GM12878 (cell line): ENCODE data around the gene RAB44. TPM values are rescaled to one million over a fixed set of nuclear protein-coding genes. Genes with fewer than 3 reads are reported as not detected.

ENCODE experiments used
- ATAC-seq: fragments of 200-7000 bp; cut with Tn5 transposase; 3 replicates; pipeline ENCODE4 v1.9.1; 2020; ENCODE audit warnings: mild to moderate bottlenecking, moderate library complexity
- BruUV-seq: library from RNA; stranded (reverse); fragments of 400-500 nt; replicated peaks from 2 replicates; lab custom pipeline; 2021; lab: Mats Ljungman, UMichigan
- CTCF ChIA-PET: fragments of 300-600 bp; sonication (Branson Sonifier 250); formaldehyde crosslinking; extraction: SDS; loops from one replicate; lab custom pipeline; 2021; ENCODE audit warnings: inconsistent platforms; lab: Yijun Ruan, JAX
- POLR2A ChIA-PET: fragments of 350-600 bp; formaldehyde crosslinking; extraction: SDS; loops from one replicate; lab custom pipeline; 2021; ENCODE audit warnings: inconsistent platforms; lab: Charles Lee
- RAD21 ChIA-PET: fragments of 300-600 bp; sonication (Branson Sonifier 250); formaldehyde crosslinking; loops from one replicate; lab custom pipeline; 2023; ENCODE audit warnings: antibody characterized with exemption; ENCODE audit not compliant: unreplicated experiment; lab: Charles Lee
- SMC1A ChIA-PET: fragments of 300-600 bp; sonication (Branson Sonifier 250); formaldehyde crosslinking; loops from one replicate; lab custom pipeline; 2023; ENCODE audit not compliant: unreplicated experiment, uncharacterized antibody; lab: Charles Lee
- DNase-seq: peaks from one replicate; pipeline ENCODE4 v3.0.0-alpha.2; 2011; ENCODE audit warnings: low read depth, low spot score
- FAIRE-seq: peaks from 3 replicates; lab custom pipeline; 2011; peaks lifted over from hg19 to GRCh38; lab: Jason Lieb, UNC
- H2AFZ ChIP-seq: 2 replicates; pipeline ENCODE4 v1.6.0; 2011; ENCODE audit warnings: low read depth, low read length, control low read depth; ENCODE audit not compliant: control insufficient read depth
- H3K27ac ChIP-seq: 2 replicates; pipeline ENCODE4 v1.5.1; 2011; ENCODE audit warnings: control low read depth; ENCODE audit not compliant: control insufficient read depth, insufficient read depth
- H3K27me3 ChIP-seq, 2 experiments: replicated peaks in 1 of 2; 2 replicates each; pipeline versions ENCODE4 v1.6.0 to v1.6.1; 2011; ENCODE audit warnings: low read length in 1 of 2; ENCODE audit not compliant: control insufficient read depth in 2 of 2, insufficient read depth in 2 of 2
- H3K36me3 ChIP-seq, 2 experiments: 2 replicates each; pipeline ENCODE4 v1.5.1; 2011; ENCODE audit warnings: low read length in 1 of 2; ENCODE audit not compliant: control insufficient read depth in 2 of 2, insufficient read depth in 2 of 2
- H3K4me1 ChIP-seq: 2 replicates; pipeline ENCODE4 v1.6.1; 2011; ENCODE audit warnings: mild to moderate bottlenecking, low read length, moderate library complexity, mixed read lengths; ENCODE audit not compliant: control insufficient read depth, insufficient read depth
- H3K4me2 ChIP-seq: 2 replicates; pipeline ENCODE4 v1.6.0; 2011; ENCODE audit warnings: control low read depth; ENCODE audit not compliant: control insufficient read depth, insufficient read depth
- H3K4me3 ChIP-seq: fragments of 200-600 bp; sonication (generic); 2 replicates; pipeline ENCODE4 v1.5.1; 2016
- H3K79me2 ChIP-seq: 2 replicates; pipeline ENCODE4 v1.6.0; 2011; ENCODE audit warnings: low read length; ENCODE audit not compliant: control insufficient read depth, insufficient read depth
- H3K9ac ChIP-seq: 2 replicates; pipeline ENCODE4 v1.8.0; 2011; ENCODE audit warnings: low read length, control low read depth, mixed read lengths; ENCODE audit not compliant: control insufficient read depth, insufficient read depth
- H3K9me3 ChIP-seq: replicated peaks from 3 replicates; pipeline ENCODE4 v1.5.1; 2011; ENCODE audit warnings: mild to moderate bottlenecking, low read length; ENCODE audit not compliant: control insufficient read depth, insufficient read depth
- H4K20me1 ChIP-seq: 2 replicates; pipeline ENCODE4 v1.6.0; 2011; ENCODE audit not compliant: control insufficient read depth, insufficient read depth
- CHD4 ChIP-seq: fragments of 200-600 bp; sonication (generic); IDR thresholded peaks from 2 replicates; pipeline ENCODE4 v1.6.1; 2016; ENCODE audit warnings: mild to moderate bottlenecking
- EGR1 ChIP-seq, 2 experiments: IDR thresholded peaks; 1 replicate in 1 of 2; 2 replicates in 1 of 2; pipeline ENCODE4 v1.6.1; 2011 to 2012; ENCODE audit warnings: low read depth in 2 of 2, low read length in 2 of 2, borderline replicate concordance in 1 of 2, mild to moderate bottlenecking in 1 of 2, moderate library complexity in 1 of 2
- GABPA ChIP-seq: IDR thresholded peaks from 2 replicates; pipeline ENCODE4 v1.6.1; 2014; ENCODE audit warnings: antibody characterized with exemption, low read depth, mild to moderate bottlenecking, inconsistent platforms
- MTA3 ChIP-seq: IDR thresholded peaks from 2 replicates; pipeline ENCODE4 v1.6.1; 2012; ENCODE audit warnings: low read length, inconsistent platforms, borderline replicate concordance
- MYB ChIP-seq: fragments of 150-350 bp; IDR thresholded peaks from 2 replicates; pipeline ENCODE4 v1.6.1; 2014; ENCODE audit warnings: mild to moderate bottlenecking, low read depth, low read length, borderline replicate concordance
- MYC ChIP-seq: IDR thresholded peaks from 2 replicates; pipeline ENCODE4 v1.6.1; 2011; ENCODE audit warnings: mild to moderate bottlenecking, low read length, moderate library complexity, inconsistent platforms; ENCODE audit not compliant: insufficient read depth, insufficient replicate concordance, insufficient read length, severe bottlenecking
- NFYA ChIP-seq: IDR thresholded peaks from 2 replicates; pipeline ENCODE4 v1.6.1; 2011; ENCODE audit warnings: low read depth, mild to moderate bottlenecking, low read length, improper control_type of control experiment, borderline replicate concordance
- PAX8 ChIP-seq: fragments of 450-650 bp; IDR thresholded peaks from 2 replicates; pipeline ENCODE4 v1.6.1; 2017; ENCODE audit warnings: mild to moderate bottlenecking, moderate library complexity
- RAD51 ChIP-seq: fragments of 450-650 bp; IDR thresholded peaks from 2 replicates; pipeline ENCODE4 v1.6.1; 2016; ENCODE audit warnings: moderate library complexity, mild to moderate bottlenecking, inconsistent platforms
- RELA ChIP-seq: fragments of 450-650 bp; IDR thresholded peaks from 2 replicates; pipeline ENCODE4 v1.8.0; 2014; ENCODE audit warnings: borderline replicate concordance; ENCODE audit not compliant: partially characterized antibody
- RUNX3 ChIP-seq: IDR thresholded peaks from 2 replicates; pipeline ENCODE4 v1.6.1; 2012; ENCODE audit warnings: low read length, inconsistent platforms
- SMAD1 ChIP-seq: fragments of 450-650 bp; IDR thresholded peaks from 2 replicates; pipeline ENCODE4 v1.6.1; 2018; ENCODE audit warnings: mild to moderate bottlenecking, low read depth; ENCODE audit not compliant: partially characterized antibody
- WGBS: methylation state at CpG from one replicate; pipeline ENCODE4 v1.1.6; 2016; ENCODE audit warnings: low lambda C conversion rate; ENCODE audit not compliant: insufficient replicate concordance, insufficient coverage; ENCODE audit errors: missing lambda C conversion rate; 5-methylcytosine and 5-hydroxymethylcytosine counted together
- in situ Hi-C: fragments of 300-500 bp; cut with MboI; formaldehyde crosslinking; loops from 9 replicates; pipeline ENCODE4 v1.14.3; 2018; ENCODE audit warnings: mixed read lengths
- intact Hi-C: fragments of 100-400 bp; cut with micrococcal nuclease; formaldehyde crosslinking; loops from one replicate; pipeline ENCODE4 v1.14.2; 2022; ENCODE audit not compliant: unreplicated experiment
- polyA plus RNA-seq, 11 experiments: library from polyadenylated mRNA; depleted of rRNA in 4 of 11; unstranded in 6 of 11; stranded (reverse) in 5 of 11; fragments of >200 nt; fragmentation: Nextera tagmentation in 4 of 11; fragmentation: Illumina TruSeq in 1 of 11; extraction: Ambion mirVana in 4 of 11; extraction: Trizol in 1 of 11; gene quantifications; 1 replicate in 1 of 11; 2 replicates in 10 of 11; pipeline versions ENCODE4 v1.2.1 to v1.2.3, GENCODE V29; 2011 to 2016; ENCODE audit warnings: inconsistent platforms in 2 of 11, missing spikeins in 2 of 11, low read depth in 1 of 11
- total RNA-seq, 4 experiments: library from RNA; depleted of rRNA in 3 of 4; stranded (reverse); fragments of >200 nt in 3 of 4; fragmentation: Illumina TruSeq in 1 of 4; extraction: Trizol in 1 of 4; gene quantifications; 2 replicates each; pipeline versions ENCODE4 v1.2.1 to v1.2.3, GENCODE V29; 2013 to 2021
- TF ChIP-seq, protein P1 (sequence below): IDR thresholded peaks from 2 replicates; pipeline ENCODE4 v1.6.1; 2011; ENCODE audit warnings: low read depth, mild to moderate bottlenecking, low read length, moderate library complexity, borderline replicate concordance; ENCODE audit errors: extremely low read depth
- TF ChIP-seq, protein P2 (sequence below): IDR thresholded peaks from 2 replicates; pipeline ENCODE4 v1.6.1; 2012; ENCODE audit warnings: mild to moderate bottlenecking, low read depth, low read length
- TF ChIP-seq, protein P3 (sequence below): fragments of 450-650 bp; IDR thresholded peaks from 2 replicates; pipeline ENCODE4 v1.6.1; 2014; ENCODE audit warnings: mild to moderate bottlenecking

The RAB44 gene
- total and polyA plus RNA-seq, 10 of the 15 experiments (the other 5 are each of a cell fraction or from before 2014, with no cell fraction given) = 0.01 to 0.08 (median 0.05) TPM; not detected in 2

DNA sequence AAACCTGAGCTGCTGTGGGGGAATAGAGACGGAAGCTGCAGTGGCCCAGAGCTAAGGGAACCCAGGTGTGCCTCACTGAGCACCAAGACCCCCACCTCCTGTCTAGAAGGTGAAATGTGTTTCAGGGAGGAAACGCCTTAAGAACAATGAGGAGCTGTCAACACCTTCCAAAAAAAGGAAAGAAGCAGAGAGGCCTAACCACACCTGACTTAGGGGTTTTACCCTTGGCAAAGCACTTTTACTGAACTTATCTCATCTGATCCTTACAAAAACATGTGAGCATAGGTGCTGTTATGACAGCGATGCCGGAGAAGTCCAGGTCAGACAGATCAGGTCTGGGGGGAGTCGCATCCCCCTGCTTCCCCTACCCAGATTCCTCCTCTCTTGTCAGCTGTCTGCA is 35.2 kb upstream of the RAB44 start:
- FAIRE-seq = no peak
- H3K4me1 ChIP-seq = peaks cover 87% of the 10 kb centered on the region
- RAD21 ChIA-PET = interaction anchor here (0.9 to 8.0 kb wide), 11 partner anchors 11 to 92 kb away, joined by 3 to 195 read pairs (median 8); partner anchors contain the start of gene CDKN1A
- TF ChIP-seq RUNX3 (peak; percentile 73), RAD51 (peak; percentile 46), GABPA (no peak), MYB (no peak), RELA (no peak), MYC (no peak), EGR1 (IDR thresholded peaks at IDR 0.05; ENCODE audit: borderline replicate concordance in 1 of 2, low read depth in 2 of 2, low read length in 2 of 2) (no peak), MTA3 (no peak), NFYA (no peak), SMAD1 (no peak), CHD4 (no peak), PAX8 (no peak)
- TF ChIP-seq, protein P1, sequence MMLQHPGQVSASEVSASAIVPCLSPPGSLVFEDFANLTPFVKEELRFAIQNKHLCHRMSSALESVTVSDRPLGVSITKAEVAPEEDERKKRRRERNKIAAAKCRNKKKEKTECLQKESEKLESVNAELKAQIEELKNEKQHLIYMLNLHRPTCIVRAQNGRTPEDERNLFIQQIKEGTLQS = no peak
- TF ChIP-seq, protein P2, sequence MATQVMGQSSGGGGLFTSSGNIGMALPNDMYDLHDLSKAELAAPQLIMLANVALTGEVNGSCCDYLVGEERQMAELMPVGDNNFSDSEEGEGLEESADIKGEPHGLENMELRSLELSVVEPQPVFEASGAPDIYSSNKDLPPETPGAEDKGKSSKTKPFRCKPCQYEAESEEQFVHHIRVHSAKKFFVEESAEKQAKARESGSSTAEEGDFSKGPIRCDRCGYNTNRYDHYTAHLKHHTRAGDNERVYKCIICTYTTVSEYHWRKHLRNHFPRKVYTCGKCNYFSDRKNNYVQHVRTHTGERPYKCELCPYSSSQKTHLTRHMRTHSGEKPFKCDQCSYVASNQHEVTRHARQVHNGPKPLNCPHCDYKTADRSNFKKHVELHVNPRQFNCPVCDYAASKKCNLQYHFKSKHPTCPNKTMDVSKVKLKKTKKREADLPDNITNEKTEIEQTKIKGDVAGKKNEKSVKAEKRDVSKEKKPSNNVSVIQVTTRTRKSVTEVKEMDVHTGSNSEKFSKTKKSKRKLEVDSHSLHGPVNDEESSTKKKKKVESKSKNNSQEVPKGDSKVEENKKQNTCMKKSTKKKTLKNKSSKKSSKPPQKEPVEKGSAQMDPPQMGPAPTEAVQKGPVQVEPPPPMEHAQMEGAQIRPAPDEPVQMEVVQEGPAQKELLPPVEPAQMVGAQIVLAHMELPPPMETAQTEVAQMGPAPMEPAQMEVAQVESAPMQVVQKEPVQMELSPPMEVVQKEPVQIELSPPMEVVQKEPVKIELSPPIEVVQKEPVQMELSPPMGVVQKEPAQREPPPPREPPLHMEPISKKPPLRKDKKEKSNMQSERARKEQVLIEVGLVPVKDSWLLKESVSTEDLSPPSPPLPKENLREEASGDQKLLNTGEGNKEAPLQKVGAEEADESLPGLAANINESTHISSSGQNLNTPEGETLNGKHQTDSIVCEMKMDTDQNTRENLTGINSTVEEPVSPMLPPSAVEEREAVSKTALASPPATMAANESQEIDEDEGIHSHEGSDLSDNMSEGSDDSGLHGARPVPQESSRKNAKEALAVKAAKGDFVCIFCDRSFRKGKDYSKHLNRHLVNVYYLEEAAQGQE = no peak
- TF ChIP-seq, protein P3, sequence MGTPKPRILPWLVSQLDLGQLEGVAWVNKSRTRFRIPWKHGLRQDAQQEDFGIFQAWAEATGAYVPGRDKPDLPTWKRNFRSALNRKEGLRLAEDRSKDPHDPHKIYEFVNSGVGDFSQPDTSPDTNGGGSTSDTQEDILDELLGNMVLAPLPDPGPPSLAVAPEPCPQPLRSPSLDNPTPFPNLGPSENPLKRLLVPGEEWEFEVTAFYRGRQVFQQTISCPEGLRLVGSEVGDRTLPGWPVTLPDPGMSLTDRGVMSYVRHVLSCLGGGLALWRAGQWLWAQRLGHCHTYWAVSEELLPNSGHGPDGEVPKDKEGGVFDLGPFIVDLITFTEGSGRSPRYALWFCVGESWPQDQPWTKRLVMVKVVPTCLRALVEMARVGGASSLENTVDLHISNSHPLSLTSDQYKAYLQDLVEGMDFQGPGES = 0 out of 2 replicates have a peak, but pooled peaks have one; percentile 3

More for the DNA sequence above, 35.2 kb upstream of the RAB44 start:
- Histone ChIP-seq H3K27me3 (no peaks in the 10 kb centered on the region), H3K4me3 (no peak overlapping the region; the same call in 1 of the 2 replicates), H3K79me2 (peaks cover 1% of the 10 kb centered on the region; the same call in 1 of the 2 replicates), H2AFZ (no peak overlapping the region; the same call in 1 of the 2 replicates), H4K20me1 (no peaks in the 10 kb centered on the region), H3K9ac (no peak overlapping the region), H3K27ac (peak overlapping the region; percentile 77), H3K9me3 (no peaks in the 10 kb centered on the region), H3K4me2 (peak overlapping the region; percentile 74), H3K36me3 (no peaks in the 10 kb centered on the region)
- ChIA-PET SMC1A (interaction anchor here (1.3 to 17.5 kb wide), 9 partner anchors 11 to 96 kb away, joined by 5 to 240 read pairs (median 13); partner anchors contain the start of gene CDKN1A), CTCF (interaction anchor here (0.9 to 8.6 kb wide), 11 partner anchors 10 to 120 kb away, joined by 3 to 146 read pairs (median 9); partner anchors contain the start of gene CDKN1A), POLR2A (interaction anchor here (1.1 to 10.4 kb wide), 9 partner anchors 8 to 99 kb away, joined by 3 to 243 read pairs (median 5); partner anchors contain the start of gene CDKN1A)
- DNase-seq (no peak), ATAC-seq (peak; percentile 16)
- intact Hi-C loops = loop anchor here (2.0 kb wide), 1 partner anchor 16 kb away; the partner anchor contains the start of gene CDKN1A
- in situ Hi-C loops = no loop called here
- WGBS = 62% methylated on average over 5 of the region's 5 CpGs
- no TSS peak for BruUV-seq
